NCI-H128 (cell line): ENCODE measurements around the gene GLG1.

ENCODE experiments used
- DNase-seq: peaks from one replicate; lab custom pipeline; 2025; ENCODE audit not compliant: unreplicated experiment; lab: John Stamatoyannopoulos, UW

GLG1 gene

DNA sequence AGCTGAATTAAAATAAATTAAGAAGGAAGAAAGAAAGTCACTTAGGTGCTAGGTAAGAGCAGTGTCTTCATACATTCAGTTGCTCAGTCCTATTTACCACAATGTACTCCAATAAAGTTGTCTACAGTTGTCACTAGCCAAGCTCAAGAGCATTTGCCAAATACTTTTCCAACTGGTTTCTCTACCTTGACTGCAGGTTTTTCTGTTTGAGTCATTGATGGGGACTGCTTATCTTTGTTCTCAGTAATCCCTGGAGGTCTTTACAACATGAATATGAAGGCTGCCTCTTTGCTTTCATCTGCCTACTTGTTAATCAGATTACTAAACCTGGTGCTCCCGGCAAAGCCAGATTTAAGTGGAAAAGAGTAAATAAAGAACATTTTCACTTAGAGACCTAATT, 121.0 kb downstream of the GLG1 start:
- DNase-seq, result no peak

DNA sequence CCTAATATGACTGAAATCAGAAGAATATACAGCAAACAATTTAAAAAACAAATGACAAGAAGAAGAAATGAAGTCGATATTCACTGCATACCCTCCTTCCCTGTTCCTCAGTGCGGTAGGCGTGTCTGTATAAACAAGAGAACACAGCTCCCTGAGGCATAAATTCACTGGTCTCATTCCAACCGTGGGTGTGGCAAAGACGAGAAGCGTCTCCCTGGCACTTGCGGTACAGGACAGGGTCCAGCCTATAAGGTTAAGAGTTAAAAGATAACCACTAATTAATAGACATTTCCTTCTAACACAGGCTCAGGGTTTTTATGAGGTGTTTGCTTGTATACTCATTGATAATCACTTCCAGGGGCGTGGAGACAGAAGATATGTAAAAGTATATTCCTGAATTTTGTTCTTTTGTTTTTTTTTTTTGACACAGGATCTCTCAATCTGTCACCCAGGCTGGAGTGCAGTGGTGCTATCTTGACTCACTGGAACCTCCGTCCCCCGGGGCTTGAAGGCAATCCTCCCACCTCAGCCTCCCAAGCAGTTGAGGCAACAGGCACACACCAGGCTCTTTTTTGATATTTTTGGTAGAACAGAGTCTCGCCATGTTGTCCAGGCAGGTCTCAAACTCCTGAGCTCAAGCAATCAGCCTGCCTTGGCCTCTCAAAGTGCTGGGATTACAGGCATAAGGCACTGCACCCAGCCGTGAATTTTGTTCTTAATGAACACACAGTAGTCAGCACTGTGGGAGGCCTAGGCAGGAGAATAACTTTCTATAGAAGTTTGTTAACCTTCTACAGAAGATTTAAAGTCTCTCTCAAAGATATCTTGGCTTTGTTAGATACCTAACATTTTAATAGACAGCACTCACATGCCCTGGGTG, 126.5 kb downstream of the GLG1 start:
- DNase-seq, result no peak

DNA sequence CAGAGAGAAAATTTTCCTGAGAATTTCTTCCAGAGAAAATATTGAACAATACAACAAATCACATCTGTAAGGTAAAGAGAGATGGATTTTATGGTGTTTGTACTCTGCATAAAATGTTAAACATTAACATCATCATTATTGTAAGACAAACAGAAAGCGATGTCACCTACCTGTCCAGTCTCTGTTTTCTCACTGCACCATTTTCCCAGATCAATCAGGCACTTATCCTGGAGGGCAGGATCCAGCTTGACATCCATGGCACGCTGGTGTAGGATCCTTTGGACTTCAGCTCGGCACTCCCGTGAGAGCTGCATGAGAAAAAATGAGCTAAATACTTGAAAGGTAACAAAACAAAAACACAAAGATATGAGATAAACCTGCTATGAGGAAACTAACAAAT, 129.7 kb downstream of the GLG1 start:
- no peak for DNase-seq

DNA sequence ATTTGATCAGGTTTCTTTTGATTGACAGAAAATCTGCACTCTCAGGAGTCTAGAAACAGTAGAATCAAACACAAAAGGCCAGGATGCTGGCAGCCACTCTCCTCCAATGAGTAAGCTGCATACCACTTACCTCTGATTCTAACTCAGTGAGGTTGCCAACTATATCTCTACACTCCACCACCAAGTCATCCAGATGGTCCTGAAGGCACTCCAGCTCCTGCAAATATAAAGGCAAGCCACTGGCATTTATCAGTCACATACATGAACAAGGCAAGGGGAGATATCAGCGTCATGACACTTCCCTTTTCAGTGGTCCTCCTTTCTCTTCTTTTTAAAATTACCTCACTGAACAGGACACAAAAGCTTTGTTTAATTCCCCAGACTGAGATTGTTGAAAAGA, 132.5 kb downstream of the GLG1 start:
- no peak for DNase-seq

DNA sequence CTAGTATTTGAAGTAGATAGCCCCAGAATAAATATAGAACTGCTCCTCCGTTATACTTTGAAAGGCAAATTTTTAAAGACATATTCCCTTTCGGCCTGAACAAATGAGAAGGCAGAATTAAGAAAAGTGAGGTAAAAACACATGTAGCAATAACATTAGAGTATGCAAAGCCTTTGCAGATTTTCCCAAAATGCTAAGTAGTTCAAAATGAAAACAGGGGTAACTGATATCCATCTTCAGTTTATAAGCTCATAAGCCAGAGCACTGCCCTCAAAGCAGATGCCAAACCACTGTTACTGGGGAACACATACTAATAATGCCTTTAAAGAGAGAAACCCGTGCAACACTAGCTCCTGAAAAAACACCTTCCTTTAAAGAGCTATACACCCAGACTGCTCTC, 134.4 kb downstream of the GLG1 start:
- DNase-seq, result no peak

DNA sequence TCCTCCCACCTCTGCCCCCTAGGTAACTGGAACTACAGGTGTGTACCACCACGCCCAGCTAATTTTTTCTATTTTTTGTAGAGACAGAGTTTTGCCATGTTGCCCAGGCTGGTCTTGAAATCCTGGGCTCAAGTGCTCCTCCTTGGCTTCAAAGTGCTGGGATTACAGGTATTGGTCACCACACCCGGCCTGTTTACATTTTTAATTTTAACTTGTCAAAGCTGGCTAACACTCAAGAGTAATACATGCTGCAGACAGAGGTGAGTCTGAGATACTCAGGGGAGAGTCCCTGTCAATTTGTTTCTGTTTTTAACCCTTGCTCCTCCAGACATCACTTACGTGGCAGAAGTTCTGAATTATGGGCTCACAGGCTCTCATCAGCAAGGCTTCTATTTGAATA, 134.9 kb downstream of the GLG1 start:
- DNase-seq, result no peak

DNA sequence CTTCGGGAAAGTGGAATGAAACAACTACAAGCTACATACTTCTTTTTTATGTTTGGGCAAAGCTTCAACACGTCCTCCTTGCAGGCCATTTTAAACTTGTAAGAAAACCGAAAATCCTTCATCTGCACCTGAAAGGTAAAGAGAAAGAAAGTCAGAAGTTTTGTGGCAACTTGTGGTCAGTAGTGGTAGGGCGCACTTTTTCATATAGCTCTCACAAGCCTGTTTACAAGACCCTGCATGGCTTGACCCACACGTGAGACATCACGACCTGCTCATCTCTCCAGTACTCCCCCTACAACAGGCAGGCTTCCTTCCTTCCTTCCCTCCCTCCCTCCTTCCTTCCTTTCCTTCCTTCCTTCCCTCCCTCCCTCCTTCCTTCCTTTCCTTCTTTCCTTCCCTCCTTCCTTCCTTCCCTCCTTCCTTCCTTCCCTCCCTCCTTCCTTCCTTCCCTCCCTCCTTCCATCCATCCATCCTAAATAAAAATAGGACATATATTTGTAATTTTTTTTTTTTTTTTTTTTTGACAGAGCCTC, 136.9 kb downstream of the GLG1 start:
- DNase-seq, result no peak

DNA sequence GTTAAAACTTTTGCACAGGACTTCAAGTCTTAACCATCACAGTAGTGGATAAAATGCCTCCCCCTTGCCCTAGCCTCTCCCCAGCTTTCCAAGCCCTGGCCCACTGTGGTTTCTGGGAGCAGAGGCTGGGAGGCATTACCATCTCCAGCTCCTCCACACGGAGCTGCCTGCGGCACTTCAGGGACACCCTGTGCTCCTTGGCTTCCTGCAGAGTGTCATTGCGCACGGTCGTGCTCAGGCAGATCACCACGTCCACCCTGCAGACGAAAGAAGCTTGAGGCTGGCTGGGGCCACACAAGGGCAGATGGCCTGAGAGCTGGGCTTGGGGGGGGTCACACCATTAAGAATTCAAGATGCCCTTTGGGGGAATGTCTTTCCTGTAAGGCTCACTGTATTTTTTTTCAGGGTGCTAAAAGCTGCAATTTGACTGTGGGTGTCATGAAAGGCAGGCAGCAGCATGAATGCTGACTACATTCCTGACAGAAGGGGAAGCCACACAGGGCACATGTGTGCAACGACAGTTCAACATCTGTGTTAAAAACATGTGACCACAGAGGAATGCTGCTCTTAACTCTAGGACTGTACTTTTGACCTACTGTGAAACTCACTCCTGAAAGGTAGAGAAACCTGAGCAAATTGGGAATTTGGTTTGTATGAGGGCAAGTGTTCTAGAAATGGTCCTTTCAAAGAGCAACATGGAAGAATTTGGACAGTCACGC, 137.9 kb downstream of the GLG1 start:
- no peak for DNase-seq

DNA sequence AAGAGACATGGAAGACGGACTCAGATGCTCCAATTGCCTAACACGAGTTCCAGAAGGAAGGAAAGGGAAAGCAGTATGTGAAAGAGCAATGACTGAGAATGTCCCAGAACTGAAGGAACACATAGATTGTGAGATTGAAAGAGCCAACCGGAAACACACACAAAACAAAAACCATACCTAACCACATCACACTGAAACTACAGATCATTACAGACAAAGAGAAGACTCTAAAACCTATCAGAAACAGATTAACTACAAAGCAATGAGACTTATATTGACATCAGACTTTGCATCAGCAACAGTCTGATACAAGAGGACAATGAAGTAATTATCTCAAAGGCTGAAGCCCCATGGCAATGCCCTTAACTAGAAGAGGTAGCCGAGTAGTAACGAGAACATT, 140.0 kb downstream of the GLG1 start:
- no peak for DNase-seq

DNA sequence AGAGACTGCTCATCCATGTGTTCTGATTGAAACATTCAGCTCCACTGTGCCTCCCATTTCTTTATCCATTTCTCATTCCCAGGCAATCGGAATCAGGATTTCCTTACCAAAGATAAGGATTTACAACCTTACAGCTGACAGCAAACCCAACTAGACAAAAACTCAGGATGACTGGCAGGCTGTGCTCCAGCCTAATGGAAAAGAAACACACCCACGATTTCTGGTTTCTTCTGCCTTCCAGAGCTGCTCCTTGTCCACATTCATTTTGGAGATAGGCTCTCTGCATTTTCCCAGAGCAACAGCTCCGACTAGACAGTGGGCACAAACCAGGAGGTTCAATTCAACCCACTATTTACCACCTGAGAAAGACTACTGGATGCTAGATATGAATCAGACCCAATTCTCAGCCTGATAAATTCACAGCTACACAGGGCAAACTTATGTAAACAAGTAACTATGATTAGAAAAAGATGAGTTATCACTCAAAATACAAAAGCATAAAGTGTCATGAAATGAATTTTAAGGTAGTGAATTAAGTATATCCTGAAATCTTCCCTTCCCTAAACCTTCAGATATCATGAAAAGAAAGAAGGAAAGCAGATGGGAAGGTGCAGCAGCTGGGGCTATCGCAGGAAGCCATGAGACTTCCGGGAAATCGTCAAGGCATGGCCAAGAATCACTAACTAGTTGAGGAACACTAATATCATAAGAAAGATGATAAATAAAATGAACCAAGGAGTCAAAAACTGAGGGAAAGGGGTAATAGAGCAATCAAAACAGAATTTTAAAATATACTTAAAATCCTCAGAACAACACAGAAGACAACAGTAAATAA, 140.8 kb downstream of the GLG1 start:
- DNase-seq, result no peak

DNA sequence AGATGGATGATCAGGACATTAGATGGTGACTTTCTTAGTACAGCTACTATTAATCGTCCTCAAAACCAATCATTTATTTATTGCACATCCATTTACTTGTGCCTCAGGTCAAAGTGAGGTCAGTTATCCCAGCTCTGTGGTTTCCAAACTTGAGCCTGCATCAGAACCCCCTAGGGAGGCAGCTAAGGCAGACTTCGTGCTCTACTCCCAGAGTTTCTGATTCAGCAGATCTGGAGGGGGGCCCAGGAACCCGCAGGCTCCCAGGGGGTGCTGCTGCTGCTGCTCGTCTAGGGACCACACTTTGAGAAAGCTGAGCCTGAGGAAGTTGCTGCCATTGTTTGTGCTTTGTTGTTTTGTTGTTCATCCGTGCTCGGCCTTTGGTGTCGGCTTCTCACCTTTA, 141.6 kb downstream of the GLG1 start:
- no peak for DNase-seq

DNA sequence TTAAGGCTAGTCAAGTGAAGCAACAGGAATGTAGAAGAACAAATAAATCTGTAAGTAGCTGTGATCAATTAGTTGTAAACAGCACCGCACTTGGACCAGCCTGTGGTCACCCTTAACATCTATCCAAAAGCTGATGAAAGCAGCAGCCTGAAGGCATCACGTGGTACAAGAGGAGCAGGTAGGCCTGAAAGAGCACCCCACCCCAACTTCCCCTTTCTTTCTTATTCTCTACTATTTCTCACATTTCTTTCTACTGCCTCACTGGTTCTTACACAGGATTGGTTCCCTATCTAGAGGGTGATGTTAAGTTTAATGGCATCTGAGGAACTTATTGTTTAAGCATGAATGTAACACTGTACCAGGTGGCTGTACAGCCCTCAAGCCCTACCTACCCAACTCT, 143.0 kb downstream of the GLG1 start:
- DNase-seq, result no peak

DNA sequence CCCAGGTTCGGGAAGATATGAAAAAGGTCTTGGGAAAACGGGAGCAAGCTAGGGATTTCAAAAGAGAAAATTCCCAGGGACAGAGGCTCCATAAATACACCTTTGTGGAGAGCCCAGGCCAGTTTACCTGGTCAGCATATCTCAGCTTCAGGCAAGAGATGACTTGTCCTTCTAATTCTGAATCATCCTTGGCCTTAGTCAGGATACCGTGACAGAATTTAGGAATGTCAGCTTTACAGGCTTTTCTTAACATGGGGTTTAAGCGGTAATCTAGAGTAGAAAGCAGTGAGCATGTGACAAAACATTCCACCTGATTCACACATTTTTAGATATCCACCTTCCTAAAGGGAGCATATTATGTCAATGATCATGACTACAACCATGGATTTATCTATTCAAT, 144.6 kb downstream of the GLG1 start:
- no peak for DNase-seq

DNA sequence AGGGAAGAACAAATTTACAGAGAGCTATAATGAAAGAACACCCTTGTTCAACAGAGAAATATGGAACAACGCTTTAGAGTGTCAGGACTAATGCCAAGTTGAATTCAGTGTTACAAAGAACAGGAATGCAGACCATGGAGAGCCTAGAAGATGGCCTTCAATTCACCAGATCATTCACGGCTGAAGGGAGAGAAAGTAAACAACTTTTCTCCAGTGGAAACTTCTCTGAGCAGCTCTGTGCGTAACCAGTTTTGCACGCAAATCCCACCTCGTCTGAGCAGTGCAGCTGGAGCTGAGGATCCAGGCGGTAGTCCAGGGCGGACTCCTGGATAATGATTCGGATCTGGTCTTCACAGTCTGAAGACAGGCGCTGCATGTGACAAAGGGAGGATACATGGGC, 145.1 kb downstream of the GLG1 start:
- DNase-seq, result no peak

DNA sequence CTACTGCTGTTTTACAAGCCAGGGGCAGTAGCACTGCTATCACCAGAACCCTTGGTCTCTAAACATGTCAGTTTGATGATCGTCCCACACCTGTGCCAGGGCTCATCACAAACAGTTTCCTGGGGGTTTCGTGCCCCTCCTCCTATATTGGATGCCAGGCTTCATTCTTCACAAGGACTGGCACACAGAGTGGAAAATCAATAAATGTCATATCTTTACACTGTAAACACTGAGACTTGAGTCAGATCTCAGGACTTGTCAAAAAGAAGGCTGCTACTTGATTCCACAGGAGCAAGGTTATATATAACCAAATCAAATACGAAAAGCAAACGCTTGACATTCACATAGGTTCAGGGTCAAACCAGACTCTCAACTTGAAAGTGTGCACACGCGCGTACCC, 146.4 kb downstream of the GLG1 start:
- no peak for DNase-seq

DNA sequence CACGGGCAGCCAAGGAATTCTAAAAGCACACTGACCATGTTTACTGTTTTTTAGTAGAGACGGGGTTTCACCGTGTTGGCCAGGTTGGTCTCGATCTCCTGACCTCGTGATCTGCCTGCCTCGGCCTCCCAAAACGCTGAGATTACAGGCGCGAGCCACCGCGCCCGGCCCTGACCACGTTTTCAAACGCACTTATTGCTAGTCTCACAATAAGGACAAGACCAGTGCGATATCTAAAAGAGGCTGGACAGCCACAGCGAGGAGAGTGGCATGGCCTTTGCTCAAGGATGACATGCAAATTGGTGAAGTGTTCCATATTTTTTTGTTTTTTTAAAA, 150.7 kb downstream of the GLG1 start:
- DNase-seq, result no peak

DNA sequence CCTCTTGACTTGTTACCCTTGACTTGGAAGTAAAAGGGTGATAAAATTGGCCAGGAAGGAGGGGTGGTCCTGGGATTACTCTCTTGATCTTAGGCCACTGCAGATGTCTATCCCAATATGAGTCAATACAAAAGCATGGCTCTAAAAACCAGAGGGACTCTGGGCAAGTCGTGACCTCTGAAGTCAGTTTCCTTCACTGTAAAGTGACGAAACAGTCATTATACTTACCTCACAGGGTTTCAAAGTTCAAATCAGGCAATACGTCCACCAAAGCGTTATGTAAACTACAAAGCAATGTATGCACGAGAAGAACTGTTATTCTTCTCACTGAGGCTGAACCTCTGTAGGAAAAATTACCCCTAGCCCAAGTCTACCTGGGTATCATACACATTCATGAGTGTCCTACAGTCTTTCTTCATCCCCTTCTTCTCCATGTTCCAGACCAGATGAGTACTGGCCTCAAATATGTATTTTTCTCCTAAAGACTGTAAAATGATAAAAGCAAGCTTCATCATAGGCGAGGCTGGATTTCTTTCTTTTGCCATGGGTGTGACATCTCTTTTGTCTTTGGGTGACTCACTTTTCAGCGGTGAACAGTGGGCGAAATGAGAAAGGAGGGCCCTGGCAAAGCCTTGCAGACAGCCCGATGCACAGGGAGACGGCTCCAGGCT, 151.2 kb downstream of the GLG1 start:
- DNase-seq, result no peak

DNA sequence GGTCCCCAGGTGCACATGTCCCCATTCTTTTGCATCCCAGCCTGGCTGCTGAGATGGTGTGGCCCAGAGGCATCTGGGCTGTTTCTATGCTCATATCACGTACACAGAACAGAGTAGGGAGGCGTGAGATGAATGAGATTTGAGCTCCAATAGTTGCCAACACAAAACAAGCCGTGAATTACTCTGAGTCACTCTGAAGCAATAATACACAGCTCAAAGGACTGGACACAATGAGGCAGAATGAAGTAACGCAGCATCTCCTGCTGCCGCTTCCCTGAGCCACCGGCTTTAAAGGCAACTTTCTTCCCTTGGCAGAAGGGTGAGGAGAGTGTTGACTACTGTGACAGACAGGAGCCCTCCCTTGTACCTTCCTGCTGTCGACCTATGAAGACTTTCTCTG, 151.7 kb downstream of the GLG1 start:
- DNase-seq, result no peak

DNA sequence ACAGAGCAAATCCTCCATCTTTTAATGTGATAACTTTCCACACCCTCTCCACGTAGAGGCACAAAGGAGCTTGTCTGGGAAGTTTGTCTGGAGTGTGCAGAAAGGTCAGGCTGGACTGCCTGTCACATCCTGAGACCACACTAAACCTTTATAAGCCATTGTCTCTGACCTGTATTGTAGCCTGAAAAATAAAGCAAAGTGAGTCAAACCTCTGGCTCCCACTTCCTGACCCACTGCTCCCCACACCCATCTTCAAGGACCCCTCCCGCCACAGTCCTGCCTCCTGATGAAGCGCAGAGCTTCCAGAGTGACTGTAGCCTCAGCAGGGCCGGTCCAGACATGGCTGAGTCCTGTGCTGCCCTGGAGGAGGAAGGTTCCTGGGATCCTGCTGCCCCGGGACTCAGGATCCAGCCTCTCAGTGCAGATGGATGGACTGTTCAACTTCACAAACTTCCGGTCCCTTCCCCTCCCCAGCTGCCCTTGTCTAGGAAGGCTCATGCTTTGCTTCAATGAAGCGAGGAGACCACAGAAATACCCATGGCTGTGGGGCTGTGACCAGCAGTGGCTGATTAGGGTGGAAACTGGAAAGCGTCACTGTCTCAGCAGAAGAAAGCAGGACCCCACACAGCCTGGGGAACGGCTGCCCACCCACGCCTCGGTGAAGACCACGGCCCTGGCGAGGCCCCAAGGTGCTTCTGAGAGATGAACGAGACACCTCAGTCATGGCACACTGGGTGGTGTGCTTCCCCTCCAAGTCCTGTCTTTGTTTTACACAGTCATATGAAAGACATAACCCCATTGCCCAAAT, 154.8 kb downstream of the GLG1 start:
- no peak for DNase-seq
